GM19240 (cell line): ENCODE results near the gene RASAL1.

Source experiments
- DNase-seq: peaks from one replicate; pipeline ENCODE4 v3.0.0; 2011; ENCODE audit warnings: low spot score; ENCODE audit not compliant: insufficient read length

Gene RASAL1

DNA sequence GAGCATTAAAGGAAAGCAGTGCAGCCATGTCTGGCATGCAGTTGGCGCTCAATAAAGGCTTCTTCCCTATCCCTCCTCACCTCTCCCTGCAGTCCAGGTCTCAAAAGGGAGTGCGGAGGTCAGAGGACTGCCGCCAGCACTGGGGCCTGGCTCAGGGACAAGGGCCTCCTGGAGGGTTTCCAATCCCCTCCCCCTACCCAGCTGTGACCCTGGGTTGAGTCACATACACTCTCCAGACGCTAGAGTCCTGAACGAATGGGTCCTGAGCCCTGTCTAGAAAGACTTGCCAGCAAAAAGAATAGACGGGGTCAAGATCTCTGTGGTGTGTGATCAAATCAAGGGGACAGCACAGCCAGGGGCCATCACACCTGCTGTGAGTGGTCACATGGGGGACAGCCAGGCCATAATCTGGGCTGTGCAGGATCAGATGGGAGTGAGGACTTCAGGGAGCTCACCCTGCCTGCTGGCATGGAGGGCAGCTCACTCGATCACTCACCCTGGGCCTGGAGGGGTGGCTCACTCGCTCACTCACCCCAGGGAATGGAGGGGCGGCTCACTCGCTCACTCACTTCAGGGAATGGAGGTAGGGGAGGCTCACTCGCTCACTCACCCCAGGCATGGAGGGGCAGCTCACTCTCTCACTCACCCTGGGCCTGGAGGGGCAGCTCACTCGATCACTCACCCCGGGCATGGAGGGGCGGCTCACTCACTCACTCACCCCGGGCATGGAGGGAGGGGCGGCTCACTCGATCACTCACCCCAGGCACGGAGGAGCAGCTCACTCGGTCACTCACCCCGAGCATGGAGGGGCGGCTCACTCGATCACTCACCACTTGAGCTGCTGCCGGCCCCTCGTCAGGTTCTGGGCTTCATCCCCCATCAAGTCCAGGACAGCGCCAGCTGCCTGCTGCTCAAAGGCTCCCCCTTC lies 26.8 kb upstream of the RASAL1 start:
- no peak for DNase-seq

DNA sequence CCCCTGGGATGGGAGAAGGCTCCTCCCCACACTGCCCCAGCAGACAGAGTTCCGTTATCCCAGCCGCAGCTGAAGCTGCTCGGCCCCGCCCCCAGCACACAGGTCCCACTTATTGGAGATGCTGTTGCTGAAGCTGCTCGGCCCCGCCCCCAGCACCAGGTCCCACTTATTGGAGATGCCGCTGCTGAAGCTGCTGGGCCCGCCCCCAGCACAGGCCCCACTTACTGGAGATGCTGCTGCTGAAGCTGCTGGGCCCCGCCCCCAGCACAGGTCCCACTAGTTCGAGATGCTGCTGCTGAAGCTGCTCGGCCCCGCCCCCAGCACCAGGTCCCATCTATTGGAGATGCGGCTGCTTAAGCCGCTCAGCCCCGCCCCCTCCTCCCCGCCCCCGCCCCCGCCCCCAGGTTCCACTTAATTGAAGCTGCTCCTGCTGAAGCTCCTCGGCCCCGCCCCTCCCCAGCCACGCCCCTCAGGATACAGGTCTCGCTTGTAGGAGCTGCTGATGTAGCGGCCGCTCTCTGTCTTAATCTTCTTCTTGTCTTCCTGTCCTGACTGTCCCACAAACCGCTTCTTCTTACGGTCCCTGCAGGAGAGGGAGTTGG lies 26.0 kb upstream of the RASAL1 start:
- DNase-seq: no peak

DNA sequence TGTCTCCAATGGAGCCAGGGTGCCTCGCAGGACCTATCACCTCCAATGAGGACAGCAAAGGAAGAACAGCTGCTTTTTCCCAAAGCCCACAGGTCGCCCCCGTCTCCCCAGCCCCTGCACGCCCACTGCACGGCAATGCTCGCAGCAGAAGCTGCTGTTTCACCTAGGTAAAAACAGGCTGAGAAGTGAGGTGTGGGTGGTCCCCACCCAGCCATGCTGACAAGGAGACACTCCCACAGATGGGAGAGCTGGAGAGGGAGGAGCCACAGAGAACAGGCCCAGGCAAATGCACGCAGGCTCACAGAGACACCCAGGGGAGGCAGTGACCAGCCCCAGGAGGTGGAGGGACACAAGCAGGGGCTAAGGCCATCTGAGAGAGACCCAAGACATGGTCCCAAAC lies 24.4 kb upstream of the RASAL1 start:
- no peak for DNase-seq

DNA sequence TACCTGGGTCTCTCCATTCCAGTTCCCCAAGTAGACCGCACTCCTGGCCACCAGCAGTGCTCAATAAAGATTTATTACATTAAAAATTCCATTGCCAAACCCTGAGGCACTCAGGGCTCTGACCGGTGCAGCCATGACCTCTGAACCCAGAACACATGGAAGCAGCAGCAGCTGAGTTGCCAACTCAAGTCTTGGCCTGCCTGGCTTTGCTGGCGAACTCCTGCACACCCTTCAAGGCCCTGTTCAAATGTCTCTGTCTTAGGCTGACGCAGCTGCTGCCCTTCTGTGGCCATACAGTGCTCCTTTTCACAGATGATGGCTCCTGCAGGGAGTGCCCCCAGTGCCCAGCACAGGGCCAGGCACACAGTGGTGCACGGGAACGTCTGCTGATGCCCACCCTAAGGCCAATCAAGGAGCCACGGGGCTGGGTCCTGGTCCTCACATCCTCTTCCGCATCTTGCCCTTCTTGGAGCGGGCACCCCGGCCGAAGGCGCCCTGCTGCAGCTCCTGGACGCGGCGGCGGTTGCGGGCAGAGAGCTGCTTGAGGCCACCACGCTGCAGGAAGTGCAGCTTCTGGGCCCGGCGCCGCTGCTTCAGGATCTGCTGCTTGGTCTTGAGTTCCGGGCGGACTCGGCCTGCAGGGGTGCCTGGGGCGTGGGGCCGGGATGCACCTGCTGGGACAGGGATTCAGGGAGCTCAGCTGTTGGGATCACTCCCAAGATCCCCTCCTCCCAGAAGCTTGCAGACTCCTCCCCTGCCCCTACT lies 23.1 kb upstream of the RASAL1 start:
- DNase-seq: no peak

DNA sequence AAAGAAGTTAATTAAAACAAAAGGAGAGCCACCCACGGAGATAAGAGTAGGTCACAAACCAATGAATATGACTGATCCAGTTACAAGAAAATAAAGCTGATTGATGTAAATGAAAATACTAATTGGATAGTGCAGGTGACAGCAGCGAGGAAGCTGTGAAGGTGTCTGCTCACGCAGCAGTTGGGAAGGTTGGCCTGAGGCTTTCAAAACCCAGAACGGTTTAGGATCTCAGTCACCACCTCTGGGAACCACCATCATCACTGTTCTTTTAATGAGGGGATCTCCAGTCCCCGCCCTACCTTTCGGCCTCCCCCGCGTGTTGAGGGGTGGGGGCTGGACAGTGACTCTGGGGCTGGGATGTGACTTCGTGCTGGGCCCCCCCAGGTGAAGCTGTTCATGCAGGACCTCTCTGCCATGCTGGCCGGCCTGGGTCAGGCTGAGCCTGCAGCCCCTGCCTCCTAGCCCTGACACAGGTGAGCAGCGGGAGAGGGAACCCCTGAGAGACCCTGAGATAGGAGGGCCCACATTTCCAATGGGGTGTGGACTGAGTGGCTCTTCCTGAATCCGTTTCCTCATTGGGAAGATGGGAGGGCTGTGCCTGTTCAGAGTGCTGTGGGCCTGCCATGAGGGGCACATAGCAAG lies 21.8 kb upstream of the RASAL1 start:
- DNase-seq: no peak

GRCh38 chr12:113155646-113156045 lies 20.1 kb upstream of the RASAL1 start:
- no peak for DNase-seq

GRCh38 chr12:113155060-113155459 lies 19.5 kb upstream of the RASAL1 start:
- DNase-seq: no peak

GRCh38 chr12:113154351-113154973 lies 18.9 kb upstream of the RASAL1 start:
- DNase-seq: no peak

- DNase-seq: peak; percentile 72
Observed at GRCh38 chr12:113152835-113153814, 17.6 kb upstream of the RASAL1 start.

GRCh38 chr12:113152196-113152834 lies 16.8 kb upstream of the RASAL1 start:
- DNase-seq: no peak

- DNase-seq: no peak
Observed at GRCh38 chr12:113151655-113152054, 16.1 kb upstream of the RASAL1 start.

GRCh38 chr12:113149361-113150150 lies 14.0 kb upstream of the RASAL1 start, which contains the start of gene CFAP73:
Gene CFAP73, plus strand, starts transcription at chr12:113149724. Its CDS starts 134 bp downstream, at chr12:113149858.
- DNase-seq: no peak

DNA sequence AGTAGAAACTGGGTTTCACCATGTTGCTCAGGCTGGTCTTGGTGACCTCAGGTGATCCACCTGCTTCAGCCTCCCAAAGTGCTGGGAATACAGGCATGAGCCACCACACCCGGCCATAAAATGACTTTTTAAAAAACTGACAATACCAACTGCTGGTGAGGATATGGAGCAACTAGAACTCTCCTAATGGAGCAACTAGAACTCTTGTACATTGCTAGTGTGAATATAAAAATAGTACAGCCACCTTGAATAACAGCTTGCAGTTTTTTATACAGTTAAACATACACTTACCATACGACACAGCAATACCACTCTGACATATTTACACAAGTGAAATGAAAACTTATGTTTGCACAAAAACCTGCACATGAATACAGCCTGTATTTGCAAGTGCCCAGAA lies 11.4 kb upstream of the RASAL1 start:
- no peak for DNase-seq

GRCh38 chr12:113145720-113146551 lies 10.4 kb upstream of the RASAL1 start:
- DNase-seq: no peak

GRCh38 chr12:113144806-113145205 lies 9.2 kb upstream of the RASAL1 start:
- DNase-seq: no peak

DNA sequence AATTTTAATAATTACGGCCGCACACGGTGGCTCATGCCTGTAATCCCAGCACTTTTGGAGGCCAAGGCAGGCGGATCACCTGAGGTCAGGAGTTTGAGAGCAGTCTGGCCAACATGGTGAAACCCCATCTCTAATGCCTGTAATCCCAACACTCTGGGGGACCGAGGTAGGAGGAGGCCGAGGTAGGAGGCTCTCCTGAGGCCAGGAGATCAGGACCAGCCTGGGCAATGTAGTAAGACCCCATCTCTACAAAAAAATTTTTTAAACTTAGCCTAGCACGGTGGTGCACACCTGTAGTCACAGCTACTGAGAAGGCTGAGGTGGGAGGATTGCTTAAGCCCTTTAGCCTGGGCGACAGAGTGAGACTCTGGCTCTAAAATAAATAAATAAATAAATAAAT lies 8.4 kb upstream of the RASAL1 start:
- no peak for DNase-seq

DNA sequence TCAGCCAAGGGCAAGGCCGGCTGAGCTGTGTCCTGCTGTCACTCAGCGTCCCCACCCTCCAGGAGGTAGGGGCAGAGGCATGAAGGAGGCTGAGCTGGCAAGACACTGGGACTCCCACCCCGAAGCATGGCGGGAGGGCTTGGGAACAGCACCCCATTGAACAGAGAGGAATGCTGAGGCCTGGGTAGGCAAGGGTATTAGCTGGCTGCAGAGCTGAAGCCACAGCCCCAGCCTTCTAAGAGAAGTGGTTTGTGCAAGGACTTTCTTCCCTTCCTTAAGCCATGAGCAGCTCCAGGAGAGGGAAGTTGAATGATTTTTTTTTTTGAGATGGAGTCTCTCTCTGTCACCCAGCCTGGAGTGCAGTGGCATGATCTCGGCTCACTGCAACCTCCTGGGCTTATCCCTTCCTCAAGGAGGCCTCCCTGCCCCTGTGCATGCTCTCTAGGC lies 7.3 kb upstream of the RASAL1 start:
- DNase-seq: no peak
